SK-N-MC (cell line): ENCODE results near the gene RAVER2.

Experiments used
- DNase-seq: peaks from one replicate; pipeline ENCODE4 v3.0.0-alpha.2; 2011; ENCODE audit warnings: low read depth, low spot score
- H3K27ac ChIP-seq: fragments of 200-600 bp; sonication (generic); 2 replicates; pipeline ENCODE4 v1.5.1; 2016; ENCODE audit warnings: mixed run types
- H3K36me3 ChIP-seq: fragments of 200-600 bp; sonication (generic); 2 replicates; pipeline ENCODE4 v1.6.1; 2017; ENCODE audit warnings: antibody characterized with exemption, low read length, mixed read lengths; ENCODE audit not compliant: insufficient read depth
- H3K4me3 ChIP-seq: fragments of 200-600 bp; sonication (generic); 2 replicates; pipeline ENCODE4 v1.5.1; 2016
- H3K9ac ChIP-seq: fragments of 200-600 bp; sonication (generic); 2 replicates; pipeline ENCODE4 v1.8.0; 2017; ENCODE audit warnings: mixed run types, mixed read lengths; ENCODE audit not compliant: insufficient read length
- H3K9me3 ChIP-seq: fragments of 200-600 bp; sonication (generic); 2 replicates; pipeline ENCODE4 v1.6.1; 2017; ENCODE audit warnings: low read depth, mild to moderate bottlenecking, antibody characterized with exemption, low read length, moderate library complexity, mixed read lengths
- EZH2 ChIP-seq: fragments of 200-600 bp; sonication (generic); IDR thresholded peaks from one replicate; pipeline ENCODE4 v1.6.1; 2017; ENCODE audit warnings: antibody characterized with exemption
- FOXP2 ChIP-seq: optimal IDR thresholded peaks from 2 replicates; pipeline ENCODE3; 2011; ENCODE audit warnings: mild to moderate bottlenecking, moderate library complexity; ENCODE audit not compliant: insufficient read depth; ENCODE audit errors: extremely low read length, control extremely low read depth
- POLR2AphosphoS5 ChIP-seq: IDR thresholded peaks from 2 replicates; pipeline ENCODE4 v1.6.1; 2012; ENCODE audit warnings: mild to moderate bottlenecking, low read depth, low read length, borderline replicate concordance

The RAVER2 gene

GRCh38 chr1:64830030-64830651 lies 85.3 kb downstream of the RAVER2 start:
- peak overlapping the region; percentile 79 for H3K27ac ChIP-seq
- no peak for DNase-seq
- TF ChIP-seq POLR2AphosphoS5, result no peak
- TF ChIP-seq FOXP2, result no peak
- no peak for TF ChIP-seq EZH2

GRCh38 chr1:64834734-64835133 lies 89.9 kb downstream of the RAVER2 start:
- Histone ChIP-seq H3K36me3 (peaks cover 97% of the 10 kb centered on the region), H3K4me3 (no peak overlapping the region), H3K9ac (no peak overlapping the region), H3K27ac (peak overlapping the region; percentile 81), H3K9me3 (no peaks in the 10 kb centered on the region)
- no peak for DNase-seq
- TF ChIP-seq EZH2, result no peak
- TF ChIP-seq FOXP2, result no peak
- TF ChIP-seq POLR2AphosphoS5, result no peak

More at GRCh38 chr1:64830030-64830651, 85.3 kb downstream of the RAVER2 start:
- H3K9ac ChIP-seq, result no peak overlapping the region
- no peak overlapping the region for H3K4me3 ChIP-seq
- peaks cover 56% of the 10 kb centered on the region for H3K36me3 ChIP-seq
- H3K9me3 ChIP-seq, result no peaks in the 10 kb centered on the region

GRCh38 chr1:64836802-64837201 lies 91.9 kb downstream of the RAVER2 start:
- TF ChIP-seq FOXP2 (no peak), POLR2AphosphoS5 (no peak), EZH2 (no peak)
- Histone ChIP-seq H3K36me3 (peaks cover 97% of the 10 kb centered on the region), H3K27ac (peak overlapping the region; percentile 76), H3K9me3 (no peaks in the 10 kb centered on the region), H3K9ac (no peak overlapping the region), H3K4me3 (no peak overlapping the region)
- no peak for DNase-seq

- TF ChIP-seq POLR2AphosphoS5 (no peak), EZH2 (no peak)
- Histone ChIP-seq H3K4me3 (no peak overlapping the region), H3K27ac (peak overlapping the region; percentile 76), H3K9me3 (no peaks in the 10 kb centered on the region), H3K36me3 (peaks cover 93% of the 10 kb centered on the region), H3K9ac (no peak overlapping the region)
- no peak for DNase-seq
Observed at GRCh38 chr1:64838486-64838885, 93.6 kb downstream of the RAVER2 start.

- Histone ChIP-seq H3K9me3 (no peaks in the 10 kb centered on the region), H3K36me3 (peaks cover 93% of the 10 kb centered on the region)
Observed at GRCh38 chr1:64839261-64839660, 94.4 kb downstream of the RAVER2 start.

GRCh38 chr1:64839732-64840405 lies 95.0 kb downstream of the RAVER2 start:
- Histone ChIP-seq H3K36me3 (peaks cover 93% of the 10 kb centered on the region), H3K4me3 (no peak overlapping the region), H3K9ac (no peak overlapping the region), H3K9me3 (no peaks in the 10 kb centered on the region), H3K27ac (no peak overlapping the region)
- TF ChIP-seq POLR2AphosphoS5, result no peak; the same call in 1 of the 2 replicates
- no peak for TF ChIP-seq EZH2
- no peak for TF ChIP-seq FOXP2
- DNase-seq, result no peak

More at GRCh38 chr1:64839261-64839660, 94.4 kb downstream of the RAVER2 start:
- Histone ChIP-seq H3K4me3 (no peak overlapping the region), H3K27ac (no peak overlapping the region), H3K9ac (no peak overlapping the region)
- no peak for TF ChIP-seq EZH2
- TF ChIP-seq FOXP2, result no peak
- no peak for TF ChIP-seq POLR2AphosphoS5
- DNase-seq, result no peak

- peak overlapping the region; percentile 44; the same call in 1 of the 2 replicates for H3K27ac ChIP-seq
- no peak overlapping the region for H3K9ac ChIP-seq
- no peak for TF ChIP-seq FOXP2
- TF ChIP-seq POLR2AphosphoS5, result no peak
- TF ChIP-seq EZH2, result no peak
- no peaks in the 10 kb centered on the region for H3K9me3 ChIP-seq
- DNase-seq, result no peak
- H3K4me3 ChIP-seq, result no peak overlapping the region
- peaks cover 93% of the 10 kb centered on the region for H3K36me3 ChIP-seq
Observed at GRCh38 chr1:64841330-64842065, 96.6 kb downstream of the RAVER2 start.

GRCh38 chr1:64842224-64842623 lies 97.3 kb downstream of the RAVER2 start:
- Histone ChIP-seq H3K27ac (peak overlapping the region; percentile 44; the same call in 1 of the 2 replicates), H3K9me3 (no peaks in the 10 kb centered on the region), H3K36me3 (peaks cover 93% of the 10 kb centered on the region)

More at GRCh38 chr1:64842224-64842623, 97.3 kb downstream of the RAVER2 start:
- TF ChIP-seq POLR2AphosphoS5, result no peak
- no peak for TF ChIP-seq FOXP2
- no peak for TF ChIP-seq EZH2
- Histone ChIP-seq H3K9ac (no peak overlapping the region), H3K4me3 (no peak overlapping the region)
- DNase-seq, result no peak
